Activated naive CD4-positive, alpha-beta T cell (primary cell): ENCODE results near the gene XDH.

Experiments used
- DNase-seq, 4 experiments: peaks; one replicate each; lab custom pipeline; 2025; lab: John Stamatoyannopoulos, UW

The XDH gene

DNA sequence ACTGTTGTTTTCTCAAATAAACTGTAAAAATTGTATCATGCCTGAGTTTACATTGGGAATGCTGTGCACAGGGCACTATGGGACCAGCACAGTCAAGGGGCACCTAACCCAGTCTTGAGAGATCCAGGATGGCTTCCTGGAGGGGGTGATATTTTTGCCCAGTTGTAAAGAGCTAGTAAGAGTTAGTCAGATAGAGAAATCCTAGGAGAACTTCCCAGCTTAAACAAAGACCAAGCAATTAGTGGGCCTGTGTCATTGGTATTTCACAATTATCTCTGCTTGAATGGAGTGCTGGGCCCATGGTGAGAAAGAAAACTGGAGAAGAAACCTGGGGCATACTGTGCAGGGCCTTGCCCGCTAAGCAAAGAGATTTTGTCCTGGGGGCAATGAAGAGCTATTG, 12.2 kb downstream of the XDH start:
- no peak for DNase-seq

GRCh38 chr2:31401580-31401979, 13.0 kb downstream of the XDH start:
- DNase-seq: no peak

GRCh38 chr2:31398881-31399280, 15.7 kb downstream of the XDH start:
- DNase-seq: no peak

DNA sequence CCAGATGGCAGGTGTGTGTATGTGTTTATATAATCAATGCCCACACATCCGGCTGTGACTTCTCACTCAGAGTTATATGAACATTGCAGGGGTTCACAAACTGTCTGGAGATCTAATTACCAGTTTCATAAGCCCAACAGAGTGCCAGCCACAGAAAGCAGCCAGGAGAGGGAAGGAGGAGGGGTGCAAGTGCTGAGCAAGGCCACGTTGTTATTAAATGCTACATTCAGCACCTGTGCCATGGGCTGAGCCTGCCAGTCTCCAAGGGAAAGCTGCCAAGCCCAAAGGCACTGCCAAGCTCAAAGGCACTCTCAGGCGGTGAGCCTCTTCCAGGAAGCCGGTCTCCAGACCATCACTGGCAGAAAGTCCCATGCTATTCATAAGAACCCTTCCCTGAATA, 17.4 kb downstream of the XDH start:
- no peak for DNase-seq

DNA sequence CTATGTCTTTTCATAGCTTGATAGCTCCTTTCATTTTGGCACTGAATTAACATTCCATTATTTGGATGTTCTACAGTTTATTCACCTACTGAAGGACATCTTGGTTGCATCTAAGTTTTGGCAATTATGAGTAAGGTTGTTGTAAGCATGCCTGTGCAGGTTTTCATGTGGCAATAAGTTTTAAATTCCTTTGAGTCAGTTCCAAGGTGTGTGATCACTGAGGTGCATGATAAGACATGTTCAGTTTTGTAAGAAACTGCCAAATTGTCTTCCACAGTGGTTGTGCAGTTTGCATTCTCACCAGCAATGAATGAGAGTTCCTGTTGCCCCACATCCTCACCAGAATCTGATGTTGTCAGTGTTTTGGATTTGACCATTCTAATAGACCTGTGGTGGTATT, 24.2 kb downstream of the XDH start:
- DNase-seq: no peak

DNA sequence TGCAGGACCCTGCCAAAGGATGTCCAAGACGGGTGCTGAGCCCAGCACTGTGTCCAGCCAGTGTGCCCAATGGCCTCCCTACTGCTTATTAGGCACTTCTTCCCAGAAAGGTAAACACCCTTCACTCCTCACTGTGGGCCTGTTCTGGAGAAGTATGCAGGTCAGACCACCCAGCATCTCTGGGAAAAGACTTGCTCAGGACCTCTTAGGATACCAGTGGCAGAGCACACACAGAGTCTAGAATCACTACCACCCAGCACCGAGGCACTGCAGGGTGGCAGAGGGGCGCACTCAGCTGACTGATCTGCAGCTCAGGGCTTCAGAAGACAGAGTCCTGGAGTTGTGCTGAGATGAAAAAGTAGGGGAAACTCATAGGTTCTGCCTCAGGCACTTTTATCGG, 25.8 kb downstream of the XDH start:
- no peak for DNase-seq

GRCh38 chr2:31387850-31388249, 26.7 kb downstream of the XDH start:
- no peak for DNase-seq

GRCh38 chr2:31386648-31387047, 27.9 kb downstream of the XDH start:
- no peak for DNase-seq

- DNase-seq: no peak
Observed at GRCh38 chr2:31386172-31386571, 28.4 kb downstream of the XDH start.

- DNase-seq: no peak
Observed at GRCh38 chr2:31384771-31385276, 29.7 kb downstream of the XDH start.

- DNase-seq: no peak
Observed at GRCh38 chr2:31384351-31384750, 30.2 kb downstream of the XDH start.

- no peak for DNase-seq
Observed at GRCh38 chr2:31383471-31384153, 30.9 kb downstream of the XDH start.

DNA sequence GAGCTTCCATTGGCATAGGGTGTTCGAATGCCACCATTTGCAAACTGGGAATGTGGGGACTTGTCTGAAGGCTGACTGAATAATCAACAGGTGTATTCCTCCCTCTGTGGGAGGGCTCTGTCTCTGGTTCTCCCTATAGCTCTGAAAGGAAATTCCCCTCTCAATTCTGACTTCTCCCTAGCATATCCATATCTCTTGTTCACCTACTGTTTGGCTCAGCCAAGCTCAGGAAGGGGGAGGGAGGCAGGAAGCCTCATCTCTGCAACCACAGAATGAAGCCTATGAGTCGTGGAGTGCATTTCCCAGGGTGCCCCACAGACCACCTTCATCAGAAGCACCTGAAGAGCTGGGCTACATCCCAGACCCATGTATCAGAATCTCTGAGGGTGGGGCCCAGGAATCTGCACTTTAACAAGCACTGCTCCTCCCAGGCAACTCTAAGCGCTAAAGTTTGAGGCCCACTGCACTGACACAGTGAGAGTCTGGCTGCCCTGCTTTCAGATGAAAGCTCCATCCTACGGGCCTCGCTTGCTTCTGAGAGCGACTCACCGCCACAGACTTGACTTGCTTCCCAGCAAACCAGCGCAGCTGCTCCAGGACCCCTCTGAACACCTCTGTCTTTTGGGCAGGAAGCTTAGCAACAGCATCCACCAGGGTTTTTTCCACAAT, 32.0 kb downstream of the XDH start:
- DNase-seq: no peak

GRCh38 chr2:31381601-31382000, 32.9 kb downstream of the XDH start:
- DNase-seq: no peak

DNA sequence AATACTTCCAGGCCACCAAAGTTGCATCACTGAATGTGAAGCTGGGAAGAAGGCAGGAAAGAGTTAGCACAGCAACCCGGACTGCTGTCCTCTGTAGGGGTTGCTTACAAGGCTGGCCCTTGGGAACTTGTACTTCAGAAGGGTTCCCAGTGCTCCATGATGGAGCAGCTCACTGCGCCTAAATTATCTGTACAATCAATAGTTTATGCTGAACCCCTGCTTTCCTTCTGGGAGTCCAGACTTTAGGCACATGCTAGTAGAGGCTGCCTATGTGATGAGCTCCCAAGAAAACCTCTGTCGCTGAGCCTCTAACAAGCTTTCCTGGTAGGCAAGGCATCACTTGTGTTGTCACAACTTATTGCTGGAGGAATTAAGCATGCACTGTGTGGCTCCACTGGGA, 34.3 kb downstream of the XDH start:
- DNase-seq: no peak

DNA sequence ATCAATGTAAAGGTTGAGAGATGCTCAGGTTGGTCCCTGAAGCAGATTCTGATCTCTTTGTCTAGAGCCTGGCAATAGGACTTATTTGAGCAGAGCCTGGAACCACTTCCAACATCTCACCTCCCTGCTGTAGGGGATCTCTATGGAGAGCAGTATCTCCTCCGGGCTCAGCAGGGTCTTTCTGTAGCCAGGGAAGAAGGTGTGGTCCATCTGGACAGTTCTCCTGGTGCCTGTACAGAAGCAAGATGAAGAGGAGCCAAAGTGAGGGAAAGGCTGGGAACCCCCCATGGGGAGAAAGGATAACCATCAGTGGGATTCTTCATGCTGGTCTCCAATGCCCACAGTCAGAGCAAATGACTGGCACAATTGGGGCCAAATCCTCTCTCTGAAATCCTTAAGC, 34.8 kb downstream of the XDH start:
- DNase-seq: no peak

DNA sequence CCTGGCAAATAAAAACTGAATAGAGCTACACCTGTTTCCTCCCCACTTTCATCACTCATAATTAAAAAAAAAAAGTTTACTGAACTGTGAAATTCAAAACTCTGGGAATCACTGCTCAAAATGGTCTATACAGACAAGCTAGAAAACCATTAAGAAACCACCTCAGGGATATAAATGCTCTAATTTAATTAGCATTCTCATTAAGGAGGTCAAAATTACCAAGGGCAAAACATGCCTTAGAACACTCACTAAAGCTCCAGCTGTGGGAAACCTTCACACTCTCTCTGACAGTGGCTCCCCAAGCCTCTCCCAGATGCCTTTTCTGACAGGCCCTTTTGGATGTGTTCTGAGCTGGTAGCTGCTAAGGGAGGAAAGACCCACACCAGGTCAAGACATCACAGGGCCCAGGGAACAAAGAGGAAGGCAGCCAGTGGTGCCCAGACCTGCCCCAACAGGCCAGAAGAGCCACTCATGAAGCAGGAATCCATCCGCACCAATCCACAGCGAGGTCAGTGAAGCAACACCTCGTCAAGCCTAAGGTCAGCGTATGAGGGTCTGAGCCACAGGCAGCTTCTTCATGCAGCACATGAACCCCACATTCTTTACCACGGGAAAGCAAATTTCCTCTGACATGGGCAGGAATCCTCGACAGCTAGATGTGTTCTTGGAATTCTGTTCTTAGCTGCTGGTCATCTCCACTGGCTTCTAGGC, 35.6 kb downstream of the XDH start:
- no peak for DNase-seq

DNA sequence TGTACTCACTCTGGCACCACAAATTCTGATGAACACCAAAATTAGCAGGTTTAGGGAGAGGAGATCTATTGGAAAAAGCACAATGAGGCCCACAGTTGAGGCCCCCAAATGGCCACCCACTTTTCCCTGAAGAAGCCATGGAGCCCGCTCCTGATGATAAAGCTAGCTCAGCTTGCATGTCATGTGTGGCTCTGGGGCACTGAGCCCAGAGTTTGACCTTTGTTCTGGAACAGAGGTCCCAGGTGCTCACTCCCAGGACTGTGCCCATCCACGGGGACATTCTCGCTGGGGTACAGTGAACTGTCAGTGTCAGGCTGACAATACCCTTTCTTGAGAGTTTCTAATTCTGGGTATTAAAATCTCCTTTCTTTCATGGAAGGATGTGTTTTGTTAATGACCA, 36.2 kb downstream of the XDH start:
- no peak for DNase-seq

- no peak for DNase-seq
Observed at GRCh38 chr2:31373127-31373526, 41.4 kb downstream of the XDH start.

GRCh38 chr2:31372097-31372496, 42.4 kb downstream of the XDH start:
- DNase-seq: no peak

DNA sequence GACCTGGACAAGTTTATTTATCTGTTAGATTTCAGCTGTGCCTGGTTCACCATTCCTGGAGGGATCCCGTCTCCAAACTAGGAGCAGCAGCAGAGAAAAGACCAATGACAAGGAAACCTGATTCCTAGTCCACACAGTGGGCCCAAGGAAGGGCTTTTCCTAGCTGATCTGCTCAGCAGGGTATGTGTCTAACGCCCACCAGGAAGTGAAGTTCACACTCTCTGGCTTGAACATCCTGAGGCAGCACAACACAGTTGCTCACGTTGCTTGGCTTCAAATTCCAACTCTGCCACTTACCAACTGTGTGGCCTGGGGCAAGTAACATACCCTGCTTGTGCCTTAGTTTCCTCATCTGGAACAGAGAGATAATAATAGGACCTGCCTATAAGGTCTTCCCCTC, 42.9 kb downstream of the XDH start:
- no peak for DNase-seq

DNA sequence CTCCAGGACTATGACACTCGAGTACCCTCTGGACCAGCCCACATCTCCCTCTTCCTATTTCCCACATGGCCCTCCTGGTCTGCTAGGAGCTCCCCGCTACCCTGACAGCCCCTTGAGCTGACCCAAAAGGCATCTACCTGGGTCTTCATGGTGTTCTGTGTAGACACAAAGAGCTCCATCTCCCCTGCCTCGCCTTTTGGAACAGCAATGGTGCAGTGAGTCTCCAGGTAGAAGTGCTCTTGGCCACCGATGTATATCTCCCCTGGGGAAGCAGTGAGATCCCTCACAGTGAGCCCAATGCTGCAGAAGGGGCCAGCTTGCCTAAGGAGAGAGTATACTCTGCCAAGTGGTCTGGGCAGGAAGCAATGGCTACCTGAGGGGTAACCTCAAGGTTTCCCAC, 47.8 kb downstream of the XDH start:
- DNase-seq: no peak

- no peak for DNase-seq
Observed at GRCh38 chr2:31365834-31366505, 48.6 kb downstream of the XDH start.
